K562 (cell line): ENCODE measurements around the gene PARP11. TPM values are rescaled to one million over a fixed set of nuclear protein-coding genes. Genes with fewer than 3 reads are reported as not detected.

Experiments used
- ATAC-seq: fragments of 200-7000 bp; cut with Tn5 transposase; 3 replicates; pipeline ENCODE4 v1.9.1; 2020; ENCODE audit warnings: moderate library complexity
- BruUV-seq: library from RNA; stranded (reverse); fragments of 400-500 nt; replicated peaks from 2 replicates; lab custom pipeline; 2021; lab: Mats Ljungman, UMichigan
- CTCF ChIA-PET: fragments of 300-600 bp; formaldehyde crosslinking; extraction: SDS; loops from one replicate; lab custom pipeline; 2021; ENCODE audit warnings: low intra/inter-chr PET ratio; lab: Yijun Ruan, JAX
- POLR2A ChIA-PET: fragments of 300-600, 350-650 bp; sonication (Branson Sonifier 250); formaldehyde crosslinking; extraction: SDS; loops from one replicate; lab custom pipeline; 2021; ENCODE audit warnings: antibody characterized with exemption, inconsistent platforms; lab: Yijun Ruan, JAX
- DNase-seq, 4 experiments: peaks; one replicate each; pipeline versions ENCODE4 v3.0.0 to v3.0.0-alpha.2; 2011 to 2018; ENCODE audit warnings: low spot score in 3 of 4, mixed read lengths in 3 of 4; ENCODE audit errors: extremely low read depth in 1 of 4
- FAIRE-seq: peaks from 2 replicates; lab custom pipeline; 2011; peaks lifted over from hg19 to GRCh38; lab: Jason Lieb, UNC
- H2AFZ ChIP-seq: 2 replicates; pipeline ENCODE4 v1.6.0; 2011; ENCODE audit warnings: low read depth, low read length, control low read depth, inconsistent platforms
- H3K27ac ChIP-seq: fragments of 200-600 bp; 3 replicates; pipeline ENCODE4 v1.8.0; 2011; ENCODE audit warnings: low read depth, mild to moderate bottlenecking, control low read depth, inconsistent platforms, low read length, moderate library complexity, mixed read lengths; ENCODE audit errors: extremely low read depth
- H3K27me3 ChIP-seq, 2 experiments: fragments of 300-600 bp in 1 of 2; 2 replicates in 1 of 2; 3 replicates in 1 of 2; pipeline versions ENCODE4 v1.6.0 to v1.8.0; 2011; ENCODE audit warnings: inconsistent platforms in 2 of 2, low read length in 2 of 2, mild to moderate bottlenecking in 1 of 2, mixed read lengths in 1 of 2, moderate library complexity in 1 of 2; ENCODE audit not compliant: control insufficient read depth in 2 of 2, insufficient read depth in 2 of 2
- H3K36me3 ChIP-seq: fragments of 300-600 bp; 3 replicates; pipeline ENCODE4 v1.8.0; 2011; ENCODE audit warnings: mild to moderate bottlenecking, low read length, inconsistent platforms; ENCODE audit not compliant: control insufficient read depth, insufficient read depth
- H3K4me1 ChIP-seq, 2 experiments: fragments of 200-600 bp in 1 of 2; replicated peaks in 1 of 2; 2 replicates in 1 of 2; 3 replicates in 1 of 2; pipeline versions ENCODE4 v1.5.1 to v1.8.0; 2011; ENCODE audit warnings: inconsistent platforms in 2 of 2, low read length in 2 of 2, mild to moderate bottlenecking in 1 of 2, mixed read lengths in 1 of 2, moderate library complexity in 1 of 2; ENCODE audit not compliant: control insufficient read depth in 2 of 2, insufficient read depth in 2 of 2
- H3K4me2 ChIP-seq: 2 replicates; pipeline ENCODE4 v1.6.1; 2011; ENCODE audit warnings: low read length, control low read depth, inconsistent platforms, mixed read lengths; ENCODE audit not compliant: insufficient read depth
- H3K4me3 ChIP-seq: fragments of 200-600 bp; sonication (generic), shearing (Covaris generic); 2 replicates; pipeline ENCODE4 v1.5.1; 2016; ENCODE audit warnings: control low read depth, inconsistent platforms
- H3K79me2 ChIP-seq: fragments of 200-600 bp; 3 replicates; pipeline ENCODE4 v1.8.0; 2011; ENCODE audit warnings: low read length, inconsistent platforms; ENCODE audit not compliant: control insufficient read depth, insufficient read depth
- H3K9ac ChIP-seq, 2 experiments: 2 replicates each; pipeline versions ENCODE4 v1.6.0 to v1.6.1; 2011; ENCODE audit warnings: low read depth in 2 of 2, low read length in 2 of 2, control low read depth in 1 of 2, inconsistent platforms in 1 of 2, mild to moderate bottlenecking in 1 of 2, mixed read lengths in 1 of 2; ENCODE audit not compliant: insufficient read depth in 1 of 2
- H3K9me1 ChIP-seq: one replicate; pipeline ENCODE4 v1.6.0; 2011; ENCODE audit warnings: inconsistent platforms, mild to moderate bottlenecking, low read length, moderate library complexity; ENCODE audit not compliant: control insufficient read depth, insufficient read depth
- H3K9me3 ChIP-seq: replicated peaks from 2 replicates; pipeline ENCODE4 v1.5.1; 2011; ENCODE audit warnings: low read depth, low read length, inconsistent platforms; ENCODE audit not compliant: control insufficient read depth, insufficient read depth
- H4K20me1 ChIP-seq: replicated peaks from 2 replicates; pipeline ENCODE4 v1.6.1; 2011; ENCODE audit warnings: low read length, inconsistent platforms, mixed read lengths; ENCODE audit not compliant: control insufficient read depth, insufficient read depth
- CBFB ChIP-seq: sonication (generic); formaldehyde crosslinking; IDR thresholded peaks from 2 replicates; pipeline ENCODE4 v1.4.0; 2020; ENCODE audit warnings: mild to moderate bottlenecking, missing genetic modification reagents
- DDX20 ChIP-seq: fragments of 450-650 bp; IDR thresholded peaks from 2 replicates; pipeline ENCODE4 v1.6.1; 2016; ENCODE audit warnings: missing genetic modification characterization, low read depth, mild to moderate bottlenecking, missing compliant biosample characterization, moderate library complexity
- GATA2 ChIP-seq: sonication (generic); formaldehyde crosslinking; IDR thresholded peaks from 2 replicates; pipeline ENCODE4 v1.4.0; 2020; ENCODE audit warnings: mild to moderate bottlenecking, missing genetic modification reagents
- HDAC1 ChIP-seq, 2 experiments: fragments of 450-650 bp; IDR thresholded peaks; 2 replicates each; pipeline ENCODE4 v1.6.1; 2016 to 2017; ENCODE audit warnings: inconsistent platforms in 1 of 2, mild to moderate bottlenecking in 1 of 2, moderate library complexity in 1 of 2
- KLF10 ChIP-seq: fragments of 250-450 bp; sonication (Bioruptor Pico); IDR thresholded peaks from 2 replicates; pipeline ENCODE4 v1.6.1; 2021; ENCODE audit warnings: matching md5 sums
- LCOR ChIP-seq: sonication (generic); formaldehyde crosslinking; IDR thresholded peaks from 2 replicates; pipeline ENCODE4 v1.8.0; 2022; ENCODE audit warnings: mild to moderate bottlenecking, missing genetic modification reagents
- MAZ ChIP-seq, 2 experiments: fragments of 450-650 bp in 1 of 2; sonication (generic) in 1 of 2; formaldehyde crosslinking; IDR thresholded peaks in 1 of 2; conservative IDR thresholded peaks in 1 of 2; 2 replicates each; pipeline versions ENCODE4 v1.4.0 to v1.5.0; 2020; ENCODE audit warnings: mild to moderate bottlenecking in 1 of 2, missing genetic modification reagents in 1 of 2
- NCOA1 ChIP-seq: fragments of 450-650 bp; IDR thresholded peaks from 2 replicates; pipeline ENCODE4 v1.6.1; 2016; ENCODE audit warnings: low read depth
- SIRT6 ChIP-seq: IDR thresholded peaks from one replicate; pipeline ENCODE4 v1.6.1; 2012; ENCODE audit warnings: low read depth, mild to moderate bottlenecking, control low read depth, inconsistent platforms, low read length, moderate library complexity
- TBL1XR1 ChIP-seq, 2 experiments: IDR thresholded peaks; 2 replicates each; pipeline ENCODE4 v1.6.1; 2012; ENCODE audit warnings: improper control_type of control experiment in 2 of 2, low read length in 2 of 2, mild to moderate bottlenecking in 1 of 2
- ZNF696 ChIP-seq: fragments of 250-450 bp; sonication (Bioruptor Pico); conservative IDR thresholded peaks from 2 replicates; pipeline ENCODE4 v1.4.0; 2020; ENCODE audit warnings: mild to moderate bottlenecking, moderate library complexity
- ZNF766 ChIP-seq: fragments of 200-800 bp; sonication (Bioruptor generic); conservative IDR thresholded peaks from 2 replicates; pipeline ENCODE4 v1.6.1; 2016; ENCODE audit warnings: missing genetic modification characterization, missing compliant biosample characterization
- ZNF79 ChIP-seq: fragments of 250-450 bp; sonication (Bioruptor Pico); IDR thresholded peaks from 2 replicates; pipeline ENCODE4 v1.4.0; 2020; ENCODE audit warnings: low read depth, mild to moderate bottlenecking, moderate library complexity
- in situ Hi-C: fragments of 300-500 bp; cut with MboI; formaldehyde crosslinking; loops from 4 replicates; pipeline ENCODE4 v1.15.0; 2018; ENCODE audit warnings: inconsistent platforms, mixed read lengths
- intact Hi-C: fragments of 100-400 bp; cut with micrococcal nuclease; formaldehyde crosslinking; loops from 2 replicates; pipeline ENCODE4 v1.14.2; 2022
- polyA plus RNA-seq, 8 experiments: library from polyadenylated mRNA; depleted of rRNA in 4 of 8; stranded (reverse) in 5 of 8; unstranded in 3 of 8; fragments of >200 nt; fragmentation: Nextera tagmentation in 2 of 8; fragmentation: Illumina TruSeq in 1 of 8; extraction: Ambion mirVana in 2 of 8; extraction: Trizol in 1 of 8; gene quantifications; 2 replicates each; pipeline versions ENCODE4 v1.2.1 to v1.2.3, GENCODE V29; 2011 to 2014; ENCODE audit warnings: inconsistent platforms in 1 of 8, missing spikeins in 1 of 8
- total RNA-seq, 7 experiments: library from RNA; depleted of rRNA in 6 of 7; stranded (reverse); fragments of >200 nt in 6 of 7; fragmentation: Illumina TruSeq in 2 of 7; extraction: Trizol in 2 of 7; gene quantifications; 2 replicates each; pipeline versions ENCODE4 v1.2.1 to v1.2.3, GENCODE V29; 2011 to 2021; ENCODE audit warnings: low replicate concordance in 1 of 7
- TF ChIP-seq, protein P1 (sequence below), 2 experiments: fragments of 450-650 bp in 1 of 2; IDR thresholded peaks; 2 replicates each; pipeline ENCODE4 v1.6.1; 2011 to 2017; ENCODE audit warnings: low read depth in 2 of 2, antibody characterized with exemption in 1 of 2, borderline replicate concordance in 1 of 2, low read length in 1 of 2, mild to moderate bottlenecking in 1 of 2, mixed read lengths in 1 of 2; ENCODE audit not compliant: control insufficient read depth in 1 of 2

PARP11 gene
- total and polyA plus RNA-seq, 9 of the 15 experiments (the other 6 are each of a cell fraction or from before 2014, with no cell fraction given): 0.40 to 2.5 (median 1.4) TPM

DNA sequence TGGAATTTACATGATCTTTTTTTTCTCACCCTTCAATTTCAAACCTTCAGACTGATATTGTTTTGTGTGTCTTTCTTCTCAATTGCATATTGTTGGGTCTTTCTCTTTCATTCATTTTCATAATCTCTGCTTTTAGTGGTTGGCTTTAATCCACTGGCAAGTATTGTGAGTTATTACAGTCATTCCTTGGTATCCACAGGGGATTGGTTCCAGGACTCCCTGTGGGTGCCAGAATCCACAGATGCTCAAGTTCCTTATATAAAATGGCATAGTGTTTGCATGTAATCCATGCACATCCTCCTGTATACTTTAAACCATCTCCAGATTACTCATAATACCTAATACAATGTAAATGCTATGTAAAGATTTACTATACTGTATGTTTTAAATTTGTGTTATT lies 29.7 kb upstream of the PARP11 start:
- TF ChIP-seq DDX20 (tag) (no peak), ZNF696 (CRISPR knock-in tag) (no peak), KLF10 (CRISPR knock-in tag) (no peak), SIRT6 (no peak)
- H4K20me1 ChIP-seq: no peaks in the 10 kb centered on the region
- no peak overlapping the region for H3K4me3 ChIP-seq
- intact Hi-C loops (no loop called here), in situ Hi-C loops (no loop called here)
- H3K4me1 ChIP-seq: no peaks in the 10 kb centered on the region
- no peak for FAIRE-seq
- H2AFZ ChIP-seq: no peak overlapping the region
- CTCF ChIA-PET: no interaction called here
- no peak overlapping the region for H3K9ac ChIP-seq
- no peaks in the 10 kb centered on the region for H3K79me2 ChIP-seq
- H3K27me3 ChIP-seq: no peaks in the 10 kb centered on the region
- no TSS peak for BruUV-seq
- H3K36me3 ChIP-seq: no peaks in the 10 kb centered on the region
- no peak overlapping the region for H3K27ac ChIP-seq
- no peak for DNase-seq
- H3K4me2 ChIP-seq: no peak overlapping the region
- no peaks in the 10 kb centered on the region for H3K9me1 ChIP-seq
- no peak for ATAC-seq
- no peaks in the 10 kb centered on the region for H3K9me3 ChIP-seq
- POLR2A ChIA-PET: interaction anchor here (1.0 kb wide), 1 partner anchor 15 kb away, joined by 3 read pairs; no protein-coding TSS in a partner anchor

DNA sequence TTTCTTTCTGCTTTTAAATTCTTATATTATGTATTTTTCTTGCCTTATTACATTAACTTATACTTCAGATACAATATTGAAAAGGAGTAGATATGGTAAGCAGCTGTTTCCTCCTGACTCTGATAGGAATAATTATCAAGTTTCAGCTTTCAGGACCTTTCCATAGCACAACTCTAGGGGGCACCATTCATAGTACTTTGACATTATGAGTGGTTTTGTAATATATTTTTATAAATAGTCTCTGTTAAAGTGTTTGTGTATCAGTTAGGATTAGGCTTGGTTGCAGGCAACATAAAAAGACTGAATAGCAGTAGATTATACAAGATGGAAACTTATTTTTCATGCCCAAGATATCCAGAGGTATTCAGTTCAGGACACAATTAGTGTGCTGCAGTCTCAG lies 27.9 kb upstream of the PARP11 start:
- POLR2A ChIA-PET: no interaction called here
- no peaks in the 10 kb centered on the region for H3K36me3 ChIP-seq
- FAIRE-seq (no peak), DNase-seq (no peak), ATAC-seq (no peak)
- no peak overlapping the region for H3K4me2 ChIP-seq
- in situ Hi-C loops (no loop called here), intact Hi-C loops (no loop called here)
- no peak overlapping the region for H2AFZ ChIP-seq
- H3K4me1 ChIP-seq: no peaks in the 10 kb centered on the region
- H4K20me1 ChIP-seq: no peaks in the 10 kb centered on the region
- BruUV-seq: no TSS peak
- no peaks in the 10 kb centered on the region for H3K9me1 ChIP-seq
- CTCF ChIA-PET: no interaction called here
- no peak overlapping the region for H3K27ac ChIP-seq
- no peaks in the 10 kb centered on the region for H3K27me3 ChIP-seq
- no peak overlapping the region for H3K4me3 ChIP-seq
- H3K79me2 ChIP-seq: no peaks in the 10 kb centered on the region
- no peak overlapping the region for H3K9ac ChIP-seq
- H3K9me3 ChIP-seq: no peaks in the 10 kb centered on the region
- no peak for TF ChIP-seq NCOA1
- no peak for TF ChIP-seq ZNF766
- no peak for TF ChIP-seq CBFB (CRISPR knock-in tag)
- TF ChIP-seq, protein P1, sequence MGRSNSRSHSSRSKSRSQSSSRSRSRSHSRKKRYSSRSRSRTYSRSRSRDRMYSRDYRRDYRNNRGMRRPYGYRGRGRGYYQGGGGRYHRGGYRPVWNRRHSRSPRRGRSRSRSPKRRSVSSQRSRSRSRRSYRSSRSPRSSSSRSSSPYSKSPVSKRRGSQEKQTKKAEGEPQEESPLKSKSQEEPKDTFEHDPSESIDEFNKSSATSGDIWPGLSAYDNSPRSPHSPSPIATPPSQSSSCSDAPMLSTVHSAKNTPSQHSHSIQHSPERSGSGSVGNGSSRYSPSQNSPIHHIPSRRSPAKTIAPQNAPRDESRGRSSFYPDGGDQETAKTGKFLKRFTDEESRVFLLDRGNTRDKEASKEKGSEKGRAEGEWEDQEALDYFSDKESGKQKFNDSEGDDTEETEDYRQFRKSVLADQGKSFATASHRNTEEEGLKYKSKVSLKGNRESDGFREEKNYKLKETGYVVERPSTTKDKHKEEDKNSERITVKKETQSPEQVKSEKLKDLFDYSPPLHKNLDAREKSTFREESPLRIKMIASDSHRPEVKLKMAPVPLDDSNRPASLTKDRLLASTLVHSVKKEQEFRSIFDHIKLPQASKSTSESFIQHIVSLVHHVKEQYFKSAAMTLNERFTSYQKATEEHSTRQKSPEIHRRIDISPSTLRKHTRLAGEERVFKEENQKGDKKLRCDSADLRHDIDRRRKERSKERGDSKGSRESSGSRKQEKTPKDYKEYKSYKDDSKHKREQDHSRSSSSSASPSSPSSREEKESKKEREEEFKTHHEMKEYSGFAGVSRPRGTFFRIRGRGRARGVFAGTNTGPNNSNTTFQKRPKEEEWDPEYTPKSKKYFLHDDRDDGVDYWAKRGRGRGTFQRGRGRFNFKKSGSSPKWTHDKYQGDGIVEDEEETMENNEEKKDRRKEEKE (IDR thresholded peaks at IDR 0.05; ENCODE audit: borderline replicate concordance in 1 of 2, control insufficient read depth in 1 of 2, low read depth in 2 of 2, low read length in 1 of 2): no peak
- TF ChIP-seq ZNF79 (CRISPR knock-in tag): no peak
- TF ChIP-seq HDAC1 (IDR thresholded peaks at IDR 0.05): no peak
- TF ChIP-seq TBL1XR1 (IDR thresholded peaks at IDR 0.05; ENCODE audit: low read length in 2 of 2): no peak
- TF ChIP-seq LCOR (CRISPR knock-in tag): no peak
- TF ChIP-seq GATA2 (CRISPR knock-in tag): no peak
- no peak for TF ChIP-seq MAZ (CRISPR knock-in tag; conservative IDR thresholded peaks at IDR 0.05 in 1 of 2, IDR thresholded peaks at IDR 0.05 in 1 of 2)
